K562 (cell line): Measurements from ENCODE around the gene PDLIM4. TPM values are rescaled to one million over a fixed set of nuclear protein-coding genes. Genes with fewer than 3 reads are reported as not detected.

ENCODE experiments used
- ATAC-seq: fragments of 200-7000 bp; cut with Tn5 transposase; 3 replicates; pipeline ENCODE4 v1.9.1; 2020; ENCODE audit warnings: moderate library complexity
- BruUV-seq: library from RNA; stranded (reverse); fragments of 400-500 nt; replicated peaks from 2 replicates; lab custom pipeline; 2021; lab: Mats Ljungman, UMichigan
- CTCF ChIA-PET: fragments of 300-600 bp; formaldehyde crosslinking; extraction: SDS; loops from one replicate; lab custom pipeline; 2021; ENCODE audit warnings: low intra/inter-chr PET ratio; lab: Yijun Ruan, JAX
- POLR2A ChIA-PET: fragments of 300-600, 350-650 bp; sonication (Branson Sonifier 250); formaldehyde crosslinking; extraction: SDS; loops from one replicate; lab custom pipeline; 2021; ENCODE audit warnings: antibody characterized with exemption, inconsistent platforms; lab: Yijun Ruan, JAX
- DNase-seq, 4 experiments: peaks; one replicate each; pipeline versions ENCODE4 v3.0.0 to v3.0.0-alpha.2; 2011 to 2018; ENCODE audit warnings: low spot score in 3 of 4, mixed read lengths in 3 of 4; ENCODE audit errors: extremely low read depth in 1 of 4
- FAIRE-seq: peaks from 2 replicates; lab custom pipeline; 2011; peaks lifted over from hg19 to GRCh38; lab: Jason Lieb, UNC
- H2AFZ ChIP-seq: 2 replicates; pipeline ENCODE4 v1.6.0; 2011; ENCODE audit warnings: low read depth, low read length, control low read depth, inconsistent platforms
- H3K27ac ChIP-seq: fragments of 200-600 bp; 3 replicates; pipeline ENCODE4 v1.8.0; 2011; ENCODE audit warnings: low read depth, mild to moderate bottlenecking, control low read depth, inconsistent platforms, low read length, moderate library complexity, mixed read lengths; ENCODE audit errors: extremely low read depth
- H3K27me3 ChIP-seq, 2 experiments: fragments of 300-600 bp in 1 of 2; 2 replicates in 1 of 2; 3 replicates in 1 of 2; pipeline versions ENCODE4 v1.6.0 to v1.8.0; 2011; ENCODE audit warnings: inconsistent platforms in 2 of 2, low read length in 2 of 2, mild to moderate bottlenecking in 1 of 2, mixed read lengths in 1 of 2, moderate library complexity in 1 of 2; ENCODE audit not compliant: control insufficient read depth in 2 of 2, insufficient read depth in 2 of 2
- H3K36me3 ChIP-seq: fragments of 300-600 bp; 3 replicates; pipeline ENCODE4 v1.8.0; 2011; ENCODE audit warnings: mild to moderate bottlenecking, low read length, inconsistent platforms; ENCODE audit not compliant: control insufficient read depth, insufficient read depth
- H3K4me1 ChIP-seq, 2 experiments: fragments of 200-600 bp in 1 of 2; replicated peaks in 1 of 2; 2 replicates in 1 of 2; 3 replicates in 1 of 2; pipeline versions ENCODE4 v1.5.1 to v1.8.0; 2011; ENCODE audit warnings: inconsistent platforms in 2 of 2, low read length in 2 of 2, mild to moderate bottlenecking in 1 of 2, mixed read lengths in 1 of 2, moderate library complexity in 1 of 2; ENCODE audit not compliant: control insufficient read depth in 2 of 2, insufficient read depth in 2 of 2
- H3K4me2 ChIP-seq: 2 replicates; pipeline ENCODE4 v1.6.1; 2011; ENCODE audit warnings: low read length, control low read depth, inconsistent platforms, mixed read lengths; ENCODE audit not compliant: insufficient read depth
- H3K4me3 ChIP-seq: fragments of 200-600 bp; sonication (generic), shearing (Covaris generic); 2 replicates; pipeline ENCODE4 v1.5.1; 2016; ENCODE audit warnings: control low read depth, inconsistent platforms
- H3K79me2 ChIP-seq: fragments of 200-600 bp; 3 replicates; pipeline ENCODE4 v1.8.0; 2011; ENCODE audit warnings: low read length, inconsistent platforms; ENCODE audit not compliant: control insufficient read depth, insufficient read depth
- H3K9ac ChIP-seq, 2 experiments: 2 replicates each; pipeline versions ENCODE4 v1.6.0 to v1.6.1; 2011; ENCODE audit warnings: low read depth in 2 of 2, low read length in 2 of 2, control low read depth in 1 of 2, inconsistent platforms in 1 of 2, mild to moderate bottlenecking in 1 of 2, mixed read lengths in 1 of 2; ENCODE audit not compliant: insufficient read depth in 1 of 2
- H3K9me1 ChIP-seq: one replicate; pipeline ENCODE4 v1.6.0; 2011; ENCODE audit warnings: inconsistent platforms, mild to moderate bottlenecking, low read length, moderate library complexity; ENCODE audit not compliant: control insufficient read depth, insufficient read depth
- H3K9me3 ChIP-seq: replicated peaks from 2 replicates; pipeline ENCODE4 v1.5.1; 2011; ENCODE audit warnings: low read depth, low read length, inconsistent platforms; ENCODE audit not compliant: control insufficient read depth, insufficient read depth
- H4K20me1 ChIP-seq: replicated peaks from 2 replicates; pipeline ENCODE4 v1.6.1; 2011; ENCODE audit warnings: low read length, inconsistent platforms, mixed read lengths; ENCODE audit not compliant: control insufficient read depth, insufficient read depth
- C11orf30 ChIP-seq: fragments of 450-650 bp; IDR thresholded peaks from 2 replicates; pipeline ENCODE4 v1.6.1; 2016; ENCODE audit warnings: low read depth, mild to moderate bottlenecking
- CBX8 ChIP-seq: fragments of 200-600 bp; sonication (generic); IDR thresholded peaks from 2 replicates; pipeline ENCODE4 v1.6.1; 2012; ENCODE audit warnings: borderline replicate concordance, mixed run types, low read depth, mild to moderate bottlenecking, moderate library complexity, mixed read lengths, low read length, control low read depth, inconsistent platforms; ENCODE audit not compliant: poor library complexity, severe bottlenecking; ENCODE audit errors: extremely low read depth
- MAFG ChIP-seq: fragments of 450-650 bp; conservative IDR thresholded peaks from 2 replicates; pipeline ENCODE4 v1.6.1; 2016; ENCODE audit warnings: missing genetic modification characterization, missing compliant biosample characterization
- TCF7L2 ChIP-seq: fragments of 150-350 bp; IDR thresholded peaks from 2 replicates; pipeline ENCODE4 v1.6.1; 2016; ENCODE audit warnings: low read depth, mild to moderate bottlenecking, low read length, moderate library complexity
- ZNF316 ChIP-seq: fragments of 450-650 bp; IDR thresholded peaks from 2 replicates; pipeline ENCODE4 v1.6.1; 2016
- WGBS: fragments of 100-300 bp; shearing (Covaris generic); methylation state at CpG from one replicate; pipeline ENCODE4 v1.1.6; 2016; ENCODE audit warnings: low coverage, mixed read lengths; ENCODE audit not compliant: insufficient coverage; ENCODE audit errors: missing lambda C conversion rate; 5-methylcytosine and 5-hydroxymethylcytosine counted together
- in situ Hi-C: fragments of 300-500 bp; cut with MboI; formaldehyde crosslinking; loops from 4 replicates; pipeline ENCODE4 v1.15.0; 2018; ENCODE audit warnings: inconsistent platforms, mixed read lengths
- intact Hi-C: fragments of 100-400 bp; cut with micrococcal nuclease; formaldehyde crosslinking; loops from 2 replicates; pipeline ENCODE4 v1.14.2; 2022
- polyA plus RNA-seq, 8 experiments: library from polyadenylated mRNA; depleted of rRNA in 4 of 8; stranded (reverse) in 5 of 8; unstranded in 3 of 8; fragments of >200 nt; fragmentation: Nextera tagmentation in 2 of 8; fragmentation: Illumina TruSeq in 1 of 8; extraction: Ambion mirVana in 2 of 8; extraction: Trizol in 1 of 8; gene quantifications; 2 replicates each; pipeline versions ENCODE4 v1.2.1 to v1.2.3, GENCODE V29; 2011 to 2014; ENCODE audit warnings: inconsistent platforms in 1 of 8, missing spikeins in 1 of 8
- total RNA-seq, 7 experiments: library from RNA; depleted of rRNA in 6 of 7; stranded (reverse); fragments of >200 nt in 6 of 7; fragmentation: Illumina TruSeq in 2 of 7; extraction: Trizol in 2 of 7; gene quantifications; 2 replicates each; pipeline versions ENCODE4 v1.2.1 to v1.2.3, GENCODE V29; 2011 to 2021; ENCODE audit warnings: low replicate concordance in 1 of 7

Gene PDLIM4
- total and polyA plus RNA-seq, 9 of the 15 experiments (the other 6 are each of a cell fraction or from before 2014, with no cell fraction given) = 0.28 to 32.8 (median 13.1) TPM

DNA sequence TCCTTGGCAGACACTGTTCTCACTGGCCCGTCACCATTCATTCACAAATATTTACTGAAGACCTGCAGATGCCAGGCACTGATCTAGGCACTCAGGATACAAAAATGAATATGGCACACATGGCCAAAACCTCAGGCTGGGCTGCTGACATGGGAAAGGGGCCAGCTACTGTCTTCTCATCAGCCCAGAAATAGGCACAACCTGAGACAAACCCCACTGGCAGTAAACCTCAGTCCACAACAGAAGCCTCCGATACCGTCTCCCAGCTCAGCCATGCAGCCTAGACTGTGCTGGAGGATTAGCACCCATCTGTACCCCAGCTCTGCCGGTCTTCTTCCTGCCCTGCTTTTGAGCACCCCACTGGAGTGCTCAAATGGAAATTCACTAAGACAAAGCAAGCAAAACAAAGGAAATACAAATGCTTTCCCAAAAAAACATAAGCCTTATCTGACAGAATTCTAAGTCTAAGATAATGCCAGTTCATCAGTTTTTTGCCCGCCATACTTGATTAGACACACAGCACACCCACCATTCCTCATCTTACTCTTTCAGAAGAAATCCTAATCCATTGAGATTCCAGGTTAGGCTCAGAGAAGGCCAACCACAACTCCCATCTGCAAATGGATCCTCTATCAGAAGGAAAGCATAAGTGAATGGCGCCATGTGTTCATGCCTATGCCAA is 38.1 kb upstream of the PDLIM4 start:
- Histone ChIP-seq H4K20me1 (peaks cover 13% of the 10 kb centered on the region; the same call in 1 of the 2 replicates), H2AFZ (no peak overlapping the region), H3K4me1 (peaks cover 6 to 7% of the 10 kb centered on the region in 2 experiments; a peak in 4 of 5 replicates), H3K27me3 (no peaks in the 10 kb centered on the region), H3K4me2 (no peak overlapping the region), H3K27ac (no peak overlapping the region), H3K9me1 (no peaks in the 10 kb centered on the region), H3K9ac (no peak overlapping the region), H3K4me3 (no peak overlapping the region), H3K36me3 (peaks cover 11% of the 10 kb centered on the region; the same call in 2 of the 3 replicates), H3K9me3 (no peaks in the 10 kb centered on the region), H3K79me2 (peaks cover 2% of the 10 kb centered on the region; the same call in 1 of the 3 replicates)
- DNase-seq (no peak), FAIRE-seq (no peak), ATAC-seq (no peak)
- 74% methylated on average over 6 of the region's 6 CpGs for WGBS
- BruUV-seq = no TSS peak
- TF ChIP-seq CBX8 (no peak), TCF7L2 (no peak), ZNF316 (peak; percentile 70; the same call in 1 of the 2 replicates), MAFG (tag) (peak; percentile 42; the same call in 1 of the 2 replicates), C11orf30 (peak; percentile 51)
- ChIA-PET POLR2A (interaction anchor here (1.1 to 2.7 kb wide), 2 partner anchors 8 to 148 kb away, joined by 3 to 11 read pairs; partner anchors contain the start of gene P4HA2), CTCF (no interaction called here)
- in situ Hi-C loops (no loop called here), intact Hi-C loops (no loop called here)
